ENCODE data around the gene GAREM1. TPM values are rescaled to one million over a fixed set of nuclear protein-coding genes. Genes with fewer than 3 reads are reported as not detected.

GAREM1 gene
- total and polyA plus RNA-seq, 12 donors, result 3.5 to 69.5 (median 23.0) TPM

- intact Hi-C loops (cut with DNase I), result loop anchor here in 1 of 2 donors (10.0 kb wide), 1 partner anchor 92 kb away; no protein-coding TSS in a partner anchor
- Histone ChIP-seq H3K27me3 (no peaks in the 10 kb centered on the region), H3K27ac (no peak overlapping the region), H3K36me3 (replicated peaks in 1 of 2) (no peaks in the 10 kb centered on the region), H3K4me3 (no peak overlapping the region), H3K9me3 (replicated peaks in 1 of 3) (no peaks in the 10 kb centered on the region), H3K4me1 (replicated peaks in 1 of 2) (no peaks in the 10 kb centered on the region)
- WGBS, 4 donors, result 72 to 90% (median 77%) methylated on average over 5 of the region's 5 CpGs
- DNase-seq, result no peak
- TF ChIP-seq POLR2A (IDR thresholded peaks at IDR 0.05) (no peak), CTCF (IDR thresholded peaks at IDR 0.05) (no peak)
Observed at GRCh38 chr18:32257084-32257785, 213.4 kb downstream of the GAREM1 start.

- TF ChIP-seq POLR2A (IDR thresholded peaks at IDR 0.05) (no peak), CTCF (IDR thresholded peaks at IDR 0.05) (no peak)
- no peaks in the 10 kb centered on the region for H3K4me1 ChIP-seq (replicated peaks in 1 of 2)
- no peaks in the 10 kb centered on the region for H3K36me3 ChIP-seq (replicated peaks in 1 of 2)
- intact Hi-C loops (cut with DNase I), result loop anchor here in 1 of 2 donors (10.0 kb wide), 1 partner anchor 91 kb away; no protein-coding TSS in a partner anchor
- WGBS, 4 donors, result 76 to 91% (median 87%) methylated on average over 3 of the region's 3 CpGs
- H3K27me3 ChIP-seq, result no peaks in the 10 kb centered on the region
- H3K9me3 ChIP-seq (replicated peaks in 1 of 3), result no peaks in the 10 kb centered on the region
- H3K4me3 ChIP-seq, result no peak overlapping the region
- H3K27ac ChIP-seq, result no peak overlapping the region
- DNase-seq, result no peak
Observed at GRCh38 chr18:32255570-32255969, 215.1 kb downstream of the GAREM1 start.

- no peaks in the 10 kb centered on the region for H3K4me1 ChIP-seq (replicated peaks in 1 of 2)
- H3K27ac ChIP-seq, result no peak overlapping the region
- WGBS, 4 donors, result 69 to 73% (median 72%) methylated on average over 8 of the region's 8 CpGs
- TF ChIP-seq CTCF (IDR thresholded peaks at IDR 0.05), result no peak
- no peak for TF ChIP-seq POLR2A (IDR thresholded peaks at IDR 0.05)
- H3K4me3 ChIP-seq, result no peak overlapping the region
- no peaks in the 10 kb centered on the region for H3K9me3 ChIP-seq (replicated peaks in 1 of 3)
- H3K36me3 ChIP-seq (replicated peaks in 1 of 2), result no peaks in the 10 kb centered on the region
- DNase-seq, result no peak
- no peaks in the 10 kb centered on the region for H3K27me3 ChIP-seq
- intact Hi-C loops (cut with DNase I), result loop anchor here in 1 of 2 donors (10.0 kb wide), 1 partner anchor 88 kb away; no protein-coding TSS in a partner anchor
Observed at GRCh38 chr18:32252141-32252860, 218.4 kb downstream of the GAREM1 start.

GRCh38 chr18:32251466-32251865, 219.2 kb downstream of the GAREM1 start:
- TF ChIP-seq CTCF (IDR thresholded peaks at IDR 0.05), result no peak
- no peak for TF ChIP-seq POLR2A (IDR thresholded peaks at IDR 0.05)
- H3K4me1 ChIP-seq (replicated peaks in 1 of 2), result no peaks in the 10 kb centered on the region
- no peak overlapping the region for H3K27ac ChIP-seq
- H3K36me3 ChIP-seq (replicated peaks in 1 of 2), result no peaks in the 10 kb centered on the region
- WGBS, 4 donors, result 48 to 78% (median 56%) methylated on average over 3 of the region's 3 CpGs
- DNase-seq, result no peak
- intact Hi-C loops (cut with DNase I), result loop anchor here in 1 of 2 donors (10.0 kb wide), 1 partner anchor 87 kb away; no protein-coding TSS in a partner anchor
- H3K4me3 ChIP-seq, result no peak overlapping the region
- no peaks in the 10 kb centered on the region for H3K9me3 ChIP-seq (replicated peaks in 1 of 3)
- H3K27me3 ChIP-seq, result no peaks in the 10 kb centered on the region
